CD14-positive monocyte (primary cell): ENCODE measurements around the gene MYRF. TPM values are rescaled to one million over a fixed set of nuclear protein-coding genes. Genes with fewer than 3 reads are reported as not detected.
A peak's percentile ranks its signal among the peaks of the same experiment; 100 is the strongest.

Experiments used
- DNase-seq, 3 donors: peaks; one replicate each; pipeline ENCODE4 v3.0.0-alpha.2; 2011 to 2022
- H2AFZ ChIP-seq: 2 replicates; pipeline ENCODE4 v1.6.0; 2012; ENCODE audit warnings: mild to moderate bottlenecking, low read depth, low read length, inconsistent platforms; ENCODE audit not compliant: insufficient read depth, poor library complexity, severe bottlenecking
- H3K27ac ChIP-seq, 2 donors: 1 replicate in 1 of 2; 2 replicates in 1 of 2; pipeline ENCODE4 v1.5.1; 2012 to 2013; ENCODE audit warnings: low read length in 2 of 2, control low read depth in 1 of 2, inconsistent platforms in 1 of 2, low read depth in 1 of 2, mild to moderate bottlenecking in 1 of 2
- H3K27me3 ChIP-seq, 2 donors: one replicate each; pipeline versions ENCODE4 v1.6.0 to v1.6.1; 2011 to 2013; ENCODE audit warnings: low read length in 2 of 2; ENCODE audit not compliant: control insufficient read depth in 2 of 2, insufficient read depth in 2 of 2
- H3K36me3 ChIP-seq, 2 donors: replicated peaks in 1 of 2; 1 replicate in 1 of 2; 2 replicates in 1 of 2; pipeline versions ENCODE4 v1.5.1 to v1.6.1; 2012 to 2013; ENCODE audit warnings: low read length in 2 of 2, control low read depth in 1 of 2, inconsistent platforms in 1 of 2, mild to moderate bottlenecking in 1 of 2; ENCODE audit not compliant: insufficient read depth in 2 of 2, control insufficient read depth in 1 of 2
- H3K4me1 ChIP-seq, 2 donors: 1 replicate in 1 of 2; 2 replicates in 1 of 2; pipeline versions ENCODE4 v1.5.1 to v1.6.1; 2012 to 2013; ENCODE audit warnings: low read length in 2 of 2, control low read depth in 1 of 2, inconsistent platforms in 1 of 2, mild to moderate bottlenecking in 1 of 2, moderate library complexity in 1 of 2; ENCODE audit not compliant: insufficient read depth in 2 of 2, control insufficient read depth in 1 of 2
- H3K4me2 ChIP-seq: replicated peaks from 2 replicates; pipeline ENCODE3; 2012; ENCODE audit warnings: low read length, moderate library complexity, mild to moderate bottlenecking; ENCODE audit not compliant: poor library complexity, severe bottlenecking; ENCODE audit errors: extremely low read depth
- H3K4me3 ChIP-seq, 3 experiments: fragments of 200-600 bp in 1 of 3; sonication (generic) in 1 of 3; replicated peaks in 1 of 3; 1 replicate in 2 of 3; 2 replicates in 1 of 3; pipeline ENCODE4 v1.5.1; 2011 to 2013; ENCODE audit warnings: low read length in 3 of 3, mild to moderate bottlenecking in 3 of 3, control low read depth in 2 of 3, low read depth in 2 of 3, inconsistent platforms in 1 of 3, moderate library complexity in 1 of 3
- H3K79me2 ChIP-seq: 2 replicates; pipeline ENCODE4 v1.6.0; 2012; ENCODE audit warnings: mild to moderate bottlenecking, control low read depth, inconsistent platforms, low read length, moderate library complexity; ENCODE audit not compliant: insufficient read depth
- H3K9ac ChIP-seq: 2 replicates; pipeline ENCODE4 v1.6.0; 2017; ENCODE audit warnings: low read length, mild to moderate bottlenecking; ENCODE audit not compliant: insufficient read depth, poor library complexity, severe bottlenecking
- H3K9me3 ChIP-seq, 2 donors: replicated peaks in 1 of 2; 1 replicate in 1 of 2; 2 replicates in 1 of 2; pipeline versions ENCODE4 v1.5.1 to v1.6.1; 2012 to 2013; ENCODE audit warnings: low read length in 2 of 2, control low read depth in 1 of 2; ENCODE audit not compliant: control insufficient read depth in 1 of 2, insufficient read depth in 1 of 2
- H4K20me1 ChIP-seq: 2 replicates; pipeline ENCODE4 v1.6.0; 2012; ENCODE audit warnings: mild to moderate bottlenecking, low read length, control low read depth, moderate library complexity; ENCODE audit not compliant: insufficient read depth
- H3K27ac Mint-ChIP-seq, 7 donors: one replicate each; pipeline ENCODE4 v1.8.0; 2020; ENCODE audit warnings: mild to moderate bottlenecking in 7 of 7, mixed read lengths in 7 of 7, moderate library complexity in 6 of 7, inconsistent platforms in 2 of 7
- H3K27me3 Mint-ChIP-seq, 3 donors: one replicate each; pipeline ENCODE4 v1.8.0; 2021 to 2022; ENCODE audit warnings: low read depth in 3 of 3, mild to moderate bottlenecking in 3 of 3, mixed read lengths in 3 of 3, moderate library complexity in 3 of 3, inconsistent platforms in 1 of 3
- H3K36me3 Mint-ChIP-seq, 2 donors: one replicate each; pipeline ENCODE4 v1.8.0; 2020; ENCODE audit warnings: mixed read lengths in 2 of 2, inconsistent platforms in 1 of 2, mild to moderate bottlenecking in 1 of 2
- H3K4me1 Mint-ChIP-seq: one replicate; pipeline ENCODE4 v1.8.0; 2020; ENCODE audit warnings: mild to moderate bottlenecking, mixed read lengths
- H3K4me3 Mint-ChIP-seq, 2 donors: one replicate each; pipeline ENCODE4 v1.8.0; 2020; ENCODE audit warnings: mild to moderate bottlenecking in 2 of 2, mixed read lengths in 2 of 2, moderate library complexity in 1 of 2
- H3K9me3 Mint-ChIP-seq, 7 donors: one replicate each; pipeline ENCODE4 v1.8.0; 2020 to 2022; ENCODE audit warnings: mixed read lengths in 7 of 7, mild to moderate bottlenecking in 6 of 7, moderate library complexity in 6 of 7, inconsistent platforms in 2 of 7
- CTCF ChIP-seq: fragments of 200-600 bp; IDR thresholded peaks from one replicate; pipeline ENCODE4 v1.8.0; 2022; ENCODE audit warnings: antibody characterized with exemption, mild to moderate bottlenecking
- WGBS: methylation state at CpG from one replicate; pipeline ENCODE4 v1.1.5; 2013; ENCODE audit warnings: missing lambda C conversion rate; ENCODE audit not compliant: insufficient coverage; 5-methylcytosine and 5-hydroxymethylcytosine counted together
- intact Hi-C, 2 donors: fragments of 100-400 bp; cut with micrococcal nuclease; formaldehyde crosslinking; loops; one replicate each; pipeline versions ENCODE4 v1.15.0 to v1.15.1; 2023
- polyA plus RNA-seq, 3 donors: library from polyadenylated mRNA; depleted of rRNA in 1 of 3; unstranded in 2 of 3; stranded (reverse) in 1 of 3; fragments of 300-500 nt in 2 of 3; fragments of >200 nt in 1 of 3; fragmentation: Illumina TruSeq in 2 of 3; gene quantifications; 1 replicate in 2 of 3; 2 replicates in 1 of 3; pipeline ENCODE4 v1.2.3, GENCODE V29; 2012 to 2021

The MYRF gene
- polyA plus RNA-seq, 3 donors: 0.18 to 0.19 TPM; not detected in 1

GRCh38 chr11:61731211-61731951 is 21.1 kb upstream of the MYRF start:
- no peak overlapping the region for H3K4me3 ChIP-seq
- no peaks in the 10 kb centered on the region for H3K79me2 ChIP-seq
- H3K9ac ChIP-seq: no peak overlapping the region
- H3K36me3 ChIP-seq: peaks cover 13 to 52% of the 10 kb centered on the region in 2 donors
- TF ChIP-seq CTCF: no peak
- H3K27ac ChIP-seq: peak overlapping the region in 1 of 2 donors; percentile 76
- no peaks in the 10 kb centered on the region for H3K9me3 ChIP-seq
- no peaks in the 10 kb centered on the region for H3K27me3 ChIP-seq
- Mint-ChIP-seq H3K4me1 (peaks cover 7% of the 10 kb centered on the region), H3K27me3 (peaks cover 0 to 3% (median 1%) of the 10 kb centered on the region in 3 donors), H3K9me3 (peaks cover 0 to 2% (median 0%) of the 10 kb centered on the region in 7 donors), H3K36me3 (peaks cover 33 to 37% of the 10 kb centered on the region in 2 donors), H3K4me3 (no peak overlapping the region), H3K27ac (peak overlapping the region in 1 of 7 donors; percentile 15)
- WGBS: 100% methylated on average over 1 of the region's 19 CpGs
- no peak overlapping the region for H2AFZ ChIP-seq
- intact Hi-C loops: no loop called here
- H3K4me2 ChIP-seq: no peak overlapping the region
- H3K4me1 ChIP-seq: peaks cover 0 to 5% of the 10 kb centered on the region in 2 donors
- no peaks in the 10 kb centered on the region for H4K20me1 ChIP-seq
- DNase-seq: no peak

DNA sequence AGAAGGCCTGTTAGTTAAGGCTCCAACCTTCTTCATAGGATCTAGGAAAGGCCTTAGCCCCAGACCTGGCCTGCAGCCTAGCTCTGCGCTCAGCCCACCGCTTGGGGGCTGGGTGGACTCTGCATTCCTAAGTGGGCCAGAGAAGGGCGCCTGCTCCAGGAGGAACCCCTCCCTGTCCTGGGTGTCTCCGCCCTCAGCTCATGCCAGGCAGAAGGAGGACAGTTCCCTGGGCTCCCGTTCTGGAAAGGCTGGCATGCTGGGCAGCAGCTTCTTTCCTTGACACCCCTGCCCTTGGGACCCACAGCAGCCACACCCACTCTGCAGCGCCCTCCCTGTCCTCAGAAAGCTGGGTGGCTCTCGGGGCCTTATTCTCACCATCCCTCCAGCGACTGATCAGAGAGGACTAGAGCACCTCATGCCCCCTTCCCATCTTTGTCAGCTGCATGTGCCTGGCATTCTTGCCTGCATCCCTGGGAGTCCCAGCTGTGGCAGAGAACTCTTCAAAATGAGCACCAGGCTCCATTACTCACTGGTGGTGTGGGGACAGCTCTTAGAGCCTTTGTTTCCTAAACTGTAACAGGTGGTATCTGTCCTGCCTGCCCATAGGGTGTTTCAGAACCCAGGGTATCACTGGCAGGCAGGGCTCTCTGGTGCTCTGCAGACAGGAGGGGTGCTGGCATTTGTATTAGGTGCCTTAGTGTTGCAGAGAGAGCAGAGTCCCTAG is 20.3 kb upstream of the MYRF start:
- Mint-ChIP-seq H3K4me3 (peak overlapping the region in 1 of 2 donors; percentile 9), H3K36me3 (peaks cover 33 to 37% of the 10 kb centered on the region in 2 donors)
- no peak overlapping the region for H2AFZ ChIP-seq

More for the DNA sequence above, 20.3 kb upstream of the MYRF start:
- Histone ChIP-seq H4K20me1 (no peaks in the 10 kb centered on the region), H3K4me2 (no peak overlapping the region), H3K27me3 (no peaks in the 10 kb centered on the region), H3K9ac (no peak overlapping the region), H3K27ac (peak overlapping the region in 1 of 2 donors; percentile 76), H3K79me2 (no peaks in the 10 kb centered on the region), H3K9me3 (no peaks in the 10 kb centered on the region), H3K4me1 (peaks cover 0 to 5% of the 10 kb centered on the region in 2 donors), H3K36me3 (peaks cover 14 to 51% of the 10 kb centered on the region in 2 donors), H3K4me3 (no peak overlapping the region)
- 84% methylated on average over 8 of the region's 8 CpGs for WGBS
- Mint-ChIP-seq H3K4me1 (peaks cover 7% of the 10 kb centered on the region), H3K27me3 (peaks cover 0 to 3% (median 1%) of the 10 kb centered on the region in 3 donors), H3K27ac (peak overlapping the region in 4 of 7 donors; percentile 15 to 74 (median 52)), H3K9me3 (peaks cover 0 to 2% (median 0%) of the 10 kb centered on the region in 7 donors)
- TF ChIP-seq CTCF: no peak
- no peak for DNase-seq
- intact Hi-C loops: loop anchor here in 1 of 2 donors (2.0 kb wide), 1 partner anchor 51 kb away; the partner anchor contains the start of gene DAGLA
